Stimulated activated CD4-positive, alpha-beta T cell treated with anti-CD3 and anti-CD28 coated beads, Interleukin-1b, Interleukin-23, amount 100 ng/mL, for 24 hours (primary cell): ENCODE data around the gene EHBP1L1.
A peak's percentile ranks its signal among the peaks of the same experiment; 100 is the strongest.
"Not testable (repeated sequence)": the region's sequence is repeated elsewhere in the genome, so short reads cannot be mapped to it uniquely, and the experiment has no call there.

Experiments
- DNase-seq, 4 experiments: peaks; one replicate each; pipeline ENCODE4 v3.0.0-alpha.2; 2020; ENCODE audit warnings: low read depth in 4 of 4, low spot score in 1 of 4

Gene EHBP1L1

GRCh38 chr11:65560555-65561418, 15.1 kb upstream of the EHBP1L1 start:
- no peak for DNase-seq

GRCh38 chr11:65562020-65562419, 13.8 kb upstream of the EHBP1L1 start:
- DNase-seq = no peak

- DNase-seq = no peak
Measured at GRCh38 chr11:65562788-65563187, 13.1 kb upstream of the EHBP1L1 start.

GRCh38 chr11:65563601-65564000, 12.3 kb upstream of the EHBP1L1 start:
- no peak for DNase-seq

GRCh38 chr11:65564879-65565559, 10.8 kb upstream of the EHBP1L1 start:
- DNase-seq = not testable (repeated sequence)

- DNase-seq = no peak
Measured at GRCh38 chr11:65565624-65566453, 10.0 kb upstream of the EHBP1L1 start.

- DNase-seq = peak in 1 of 4 experiments; percentile 55
Measured at GRCh38 chr11:65569164-65569972, 6.5 kb upstream of the EHBP1L1 start.

- peak; percentile 92 to 99 (median 96) for DNase-seq
Measured at GRCh38 chr11:65569973-65570918, 5.6 kb upstream of the EHBP1L1 start, which contains the start of gene ZNRD2. ZNRD2 (plus strand) TSS chr11:65570477; CDS start chr11:65570492, 15 bp downstream.

GRCh38 chr11:65571420-65571819, 4.4 kb upstream of the EHBP1L1 start:
- DNase-seq = no peak

GRCh38 chr11:65571940-65572339, 3.9 kb upstream of the EHBP1L1 start:
- no peak for DNase-seq

GRCh38 chr11:65572356-65573051, 3.3 kb upstream of the EHBP1L1 start, which contains the start of gene FAM89B:
FAM89B (plus strand) TSS chr11:65572538; CDS start chr11:65572670, 132 bp downstream.
- DNase-seq = peak in 3 of 4 experiments; percentile 71 to 87 (median 78)

GRCh38 chr11:65573391-65574079, 2.3 kb upstream of the EHBP1L1 start:
- no peak for DNase-seq

GRCh38 chr11:65574109-65574810, 1.6 kb upstream of the EHBP1L1 start:
- peak; percentile 59 to 93 (median 72) for DNase-seq

- DNase-seq = no peak
Measured at GRCh38 chr11:65574811-65575567, 864 bp upstream of the EHBP1L1 start.

GRCh38 chr11:65576232-65576866, 496 bp downstream of the EHBP1L1 start:
- DNase-seq = no peak
